ENCODE measurements around the gene CLIC6.

DNA sequence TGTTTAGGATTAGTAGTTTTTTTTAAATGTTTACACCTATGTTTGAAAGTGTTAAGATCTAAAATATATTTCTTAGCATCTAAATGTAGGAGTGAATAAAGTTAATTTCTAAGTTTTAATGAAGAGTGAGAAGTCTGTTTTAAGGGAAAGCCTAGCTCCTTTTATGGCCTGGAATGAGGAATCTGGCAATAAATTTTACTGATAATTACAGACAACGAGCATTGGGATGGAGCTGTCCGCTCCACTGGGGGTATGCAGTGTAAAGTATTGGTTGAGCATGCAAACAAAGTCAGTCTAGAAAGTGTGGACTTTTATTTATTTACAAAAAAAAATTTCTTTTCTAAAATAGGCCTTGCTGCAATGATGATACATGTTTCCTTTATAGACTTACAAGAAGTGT is 19.0 kb downstream of the CLIC6 start:
- TF ChIP-seq ZFP30 (CRISPR knock-in tag; IDR thresholded peaks at IDR 0.05) (no peak), BACH2 (CRISPR knock-in tag; IDR thresholded peaks at IDR 0.05; ENCODE audit: borderline replicate concordance) (no peak), ZNF8 (CRISPR knock-in tag; IDR thresholded peaks at IDR 0.05) (no peak), ZNF565 (CRISPR knock-in tag; conservative IDR thresholded peaks at IDR 0.05; ENCODE audit: low read depth) (no peak), OSR1 (CRISPR knock-in tag; IDR thresholded peaks at IDR 0.05) (no peak), TCF4 (CRISPR knock-in tag; IDR thresholded peaks at IDR 0.05; ENCODE audit: borderline replicate concordance) (no peak), TOX (CRISPR knock-in tag; IDR thresholded peaks at IDR 0.05; ENCODE audit: borderline replicate concordance) (no peak), ZNF70 (CRISPR knock-in tag; IDR thresholded peaks at IDR 0.05) (no peak), ZFP3 (CRISPR knock-in tag; IDR thresholded peaks at IDR 0.05) (no peak), ISL1 (CRISPR knock-in tag; IDR thresholded peaks at IDR 0.05) (no peak)
- TF ChIP-seq, protein P1, sequence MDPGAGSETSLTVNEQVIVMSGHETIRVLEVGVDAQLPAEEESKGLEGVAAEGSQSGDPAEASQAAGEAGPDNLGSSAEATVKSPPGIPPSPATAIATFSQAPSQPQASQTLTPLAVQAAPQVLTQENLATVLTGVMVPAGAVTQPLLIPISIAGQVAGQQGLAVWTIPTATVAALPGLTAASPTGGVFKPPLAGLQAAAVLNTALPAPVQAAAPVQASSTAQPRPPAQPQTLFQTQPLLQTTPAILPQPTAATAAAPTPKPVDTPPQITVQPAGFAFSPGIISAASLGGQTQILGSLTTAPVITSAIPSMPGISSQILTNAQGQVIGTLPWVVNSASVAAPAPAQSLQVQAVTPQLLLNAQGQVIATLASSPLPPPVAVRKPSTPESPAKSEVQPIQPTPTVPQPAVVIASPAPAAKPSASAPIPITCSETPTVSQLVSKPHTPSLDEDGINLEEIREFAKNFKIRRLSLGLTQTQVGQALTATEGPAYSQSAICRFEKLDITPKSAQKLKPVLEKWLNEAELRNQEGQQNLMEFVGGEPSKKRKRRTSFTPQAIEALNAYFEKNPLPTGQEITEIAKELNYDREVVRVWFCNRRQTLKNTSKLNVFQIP (CRISPR knock-in tag; IDR thresholded peaks at IDR 0.05; ENCODE audit: borderline replicate concordance, low read depth): no peak
- TF ChIP-seq, protein P2, sequence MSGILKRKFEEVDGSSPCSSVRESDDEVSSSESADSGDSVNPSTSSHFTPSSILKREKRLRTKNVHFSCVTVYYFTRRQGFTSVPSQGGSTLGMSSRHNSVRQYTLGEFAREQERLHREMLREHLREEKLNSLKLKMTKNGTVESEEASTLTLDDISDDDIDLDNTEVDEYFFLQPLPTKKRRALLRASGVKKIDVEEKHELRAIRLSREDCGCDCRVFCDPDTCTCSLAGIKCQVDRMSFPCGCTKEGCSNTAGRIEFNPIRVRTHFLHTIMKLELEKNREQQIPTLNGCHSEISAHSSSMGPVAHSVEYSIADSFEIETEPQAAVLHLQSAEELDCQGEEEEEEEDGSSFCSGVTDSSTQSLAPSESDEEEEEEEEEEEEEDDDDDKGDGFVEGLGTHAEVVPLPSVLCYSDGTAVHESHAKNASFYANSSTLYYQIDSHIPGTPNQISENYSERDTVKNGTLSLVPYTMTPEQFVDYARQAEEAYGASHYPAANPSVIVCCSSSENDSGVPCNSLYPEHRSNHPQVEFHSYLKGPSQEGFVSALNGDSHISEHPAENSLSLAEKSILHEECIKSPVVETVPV (CRISPR knock-in tag; IDR thresholded peaks at IDR 0.05): no peak
- TF ChIP-seq, protein P3, sequence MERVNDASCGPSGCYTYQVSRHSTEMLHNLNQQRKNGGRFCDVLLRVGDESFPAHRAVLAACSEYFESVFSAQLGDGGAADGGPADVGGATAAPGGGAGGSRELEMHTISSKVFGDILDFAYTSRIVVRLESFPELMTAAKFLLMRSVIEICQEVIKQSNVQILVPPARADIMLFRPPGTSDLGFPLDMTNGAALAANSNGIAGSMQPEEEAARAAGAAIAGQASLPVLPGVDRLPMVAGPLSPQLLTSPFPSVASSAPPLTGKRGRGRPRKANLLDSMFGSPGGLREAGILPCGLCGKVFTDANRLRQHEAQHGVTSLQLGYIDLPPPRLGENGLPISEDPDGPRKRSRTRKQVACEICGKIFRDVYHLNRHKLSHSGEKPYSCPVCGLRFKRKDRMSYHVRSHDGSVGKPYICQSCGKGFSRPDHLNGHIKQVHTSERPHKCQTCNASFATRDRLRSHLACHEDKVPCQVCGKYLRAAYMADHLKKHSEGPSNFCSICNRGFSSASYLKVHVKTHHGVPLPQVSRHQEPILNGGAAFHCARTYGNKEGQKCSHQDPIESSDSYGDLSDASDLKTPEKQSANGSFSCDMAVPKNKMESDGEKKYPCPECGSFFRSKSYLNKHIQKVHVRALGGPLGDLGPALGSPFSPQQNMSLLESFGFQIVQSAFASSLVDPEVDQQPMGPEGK (CRISPR knock-in tag; IDR thresholded peaks at IDR 0.05; ENCODE audit: borderline replicate concordance): no peak
- TF ChIP-seq, protein P4, sequence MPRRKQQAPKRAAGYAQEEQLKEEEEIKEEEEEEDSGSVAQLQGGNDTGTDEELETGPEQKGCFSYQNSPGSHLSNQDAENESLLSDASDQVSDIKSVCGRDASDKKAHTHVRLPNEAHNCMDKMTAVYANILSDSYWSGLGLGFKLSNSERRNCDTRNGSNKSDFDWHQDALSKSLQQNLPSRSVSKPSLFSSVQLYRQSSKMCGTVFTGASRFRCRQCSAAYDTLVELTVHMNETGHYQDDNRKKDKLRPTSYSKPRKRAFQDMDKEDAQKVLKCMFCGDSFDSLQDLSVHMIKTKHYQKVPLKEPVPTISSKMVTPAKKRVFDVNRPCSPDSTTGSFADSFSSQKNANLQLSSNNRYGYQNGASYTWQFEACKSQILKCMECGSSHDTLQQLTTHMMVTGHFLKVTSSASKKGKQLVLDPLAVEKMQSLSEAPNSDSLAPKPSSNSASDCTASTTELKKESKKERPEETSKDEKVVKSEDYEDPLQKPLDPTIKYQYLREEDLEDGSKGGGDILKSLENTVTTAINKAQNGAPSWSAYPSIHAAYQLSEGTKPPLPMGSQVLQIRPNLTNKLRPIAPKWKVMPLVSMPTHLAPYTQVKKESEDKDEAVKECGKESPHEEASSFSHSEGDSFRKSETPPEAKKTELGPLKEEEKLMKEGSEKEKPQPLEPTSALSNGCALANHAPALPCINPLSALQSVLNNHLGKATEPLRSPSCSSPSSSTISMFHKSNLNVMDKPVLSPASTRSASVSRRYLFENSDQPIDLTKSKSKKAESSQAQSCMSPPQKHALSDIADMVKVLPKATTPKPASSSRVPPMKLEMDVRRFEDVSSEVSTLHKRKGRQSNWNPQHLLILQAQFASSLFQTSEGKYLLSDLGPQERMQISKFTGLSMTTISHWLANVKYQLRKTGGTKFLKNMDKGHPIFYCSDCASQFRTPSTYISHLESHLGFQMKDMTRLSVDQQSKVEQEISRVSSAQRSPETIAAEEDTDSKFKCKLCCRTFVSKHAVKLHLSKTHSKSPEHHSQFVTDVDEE (CRISPR knock-in tag; IDR thresholded peaks at IDR 0.05): no peak
